Activated T-cell treated with anti-CD3 and anti-CD28 coated beads for 48 hours (primary cell): ENCODE measurements around the gene B3GLCT.

Source experiments
- DNase-seq: peaks from one replicate; pipeline ENCODE4 v3.0.0-alpha.2; 2020; ENCODE audit warnings: low read depth

The B3GLCT gene

GRCh38 chr13:31224174-31224669, 24.4 kb downstream of the B3GLCT start:
- DNase-seq = no peak

GRCh38 chr13:31224963-31225559, 25.3 kb downstream of the B3GLCT start:
- DNase-seq = no peak

- no peak for DNase-seq
Observed at GRCh38 chr13:31225998-31226675, 26.4 kb downstream of the B3GLCT start.

GRCh38 chr13:31227063-31227462, 27.3 kb downstream of the B3GLCT start:
- no peak for DNase-seq

GRCh38 chr13:31227870-31228269, 28.1 kb downstream of the B3GLCT start:
- DNase-seq = no peak

- no peak for DNase-seq
Observed at GRCh38 chr13:31234729-31235128, 35.0 kb downstream of the B3GLCT start.

- DNase-seq = no peak
Observed at GRCh38 chr13:31236211-31236786, 36.5 kb downstream of the B3GLCT start.

GRCh38 chr13:31240921-31241320, 41.1 kb downstream of the B3GLCT start:
- no peak for DNase-seq

GRCh38 chr13:31242367-31242766, 42.6 kb downstream of the B3GLCT start:
- no peak for DNase-seq

- no peak for DNase-seq
Observed at GRCh38 chr13:31242916-31243315, 43.1 kb downstream of the B3GLCT start.

- no peak for DNase-seq
Observed at GRCh38 chr13:31245598-31246373, 46.0 kb downstream of the B3GLCT start.

- DNase-seq = no peak
Observed at GRCh38 chr13:31246918-31247317, 47.1 kb downstream of the B3GLCT start.

- DNase-seq = no peak
Observed at GRCh38 chr13:31248361-31248760, 48.6 kb downstream of the B3GLCT start.

GRCh38 chr13:31248965-31249539, 49.3 kb downstream of the B3GLCT start:
- no peak for DNase-seq

- no peak for DNase-seq
Observed at GRCh38 chr13:31250435-31250834, 50.7 kb downstream of the B3GLCT start.

- DNase-seq = no peak
Observed at GRCh38 chr13:31261241-31261640, 61.5 kb downstream of the B3GLCT start.

- DNase-seq = no peak
Observed at GRCh38 chr13:31263346-31263745, 63.6 kb downstream of the B3GLCT start.

GRCh38 chr13:31264151-31264550, 64.4 kb downstream of the B3GLCT start:
- no peak for DNase-seq

GRCh38 chr13:31267126-31267784, 67.5 kb downstream of the B3GLCT start:
- DNase-seq = no peak

- DNase-seq = no peak
Observed at GRCh38 chr13:31274390-31274789, 74.6 kb downstream of the B3GLCT start.

- DNase-seq = no peak
Observed at GRCh38 chr13:31276421-31276820, 76.6 kb downstream of the B3GLCT start.

- DNase-seq = no peak
Observed at GRCh38 chr13:31278869-31279268, 79.1 kb downstream of the B3GLCT start.
